Measurements from ENCODE around the gene REV1. TPM values are rescaled to one million over a fixed set of nuclear protein-coding genes. Genes with fewer than 3 reads are reported as not detected.

The REV1 gene
- total and polyA plus RNA-seq, 2 of the 4 experiments (the other 2 are of a cell fraction): 13.4 to 30.1 TPM

- intact Hi-C loops (cut with micrococcal nuclease) (no loop called here), dilution Hi-C loops (cut with HindIII; ENCODE audit: low sequenced_read_pairs, unreplicated experiment) (no loop called here), in situ Hi-C loops (cut with MboI; ENCODE audit: low sequenced_read_pairs) (no loop called here)
- no peak overlapping the region for H2BK15ac ChIP-seq (ENCODE audit: low read depth, low read length)
- 0 out of 2 replicates have a peak, but pooled peaks cover 3% of the 10 kb centered on the region for H3K9me1 ChIP-seq (ENCODE audit: insufficient read depth, low read length)
- H3K4ac ChIP-seq (ENCODE audit: low read depth, low read length): no peak overlapping the region
- H3K36me3 ChIP-seq (ENCODE audit: control insufficient read depth, insufficient read depth, low read length): peaks cover 33% of the 10 kb centered on the region
- H4K8ac ChIP-seq (ENCODE audit: low read depth in 2 of 2, low read length in 2 of 2): no peak overlapping the region
- 100% methylated on average over 1 of the region's 7 CpGs; no CpG with 5 or more reads in 1 of the 2 experiments for WGBS, 2 experiments (ENCODE audit: extremely low coverage in 2 of 2, insufficient read length in 1 of 2)
- TF ChIP-seq RCOR1 (IDR thresholded peaks at IDR 0.05; ENCODE audit: insufficient replicate concordance, low read length) (no peak), SMC3 (IDR thresholded peaks at IDR 0.05; ENCODE audit: low read depth, low read length) (no peak), RAD21 (IDR thresholded peaks at IDR 0.05; ENCODE audit: low read length) (no peak), MXI1 (IDR thresholded peaks at IDR 0.05; ENCODE audit: borderline replicate concordance, low read depth, low read length) (no peak), BHLHE40 (IDR thresholded peaks at IDR 0.05; ENCODE audit: low read depth, low read length) (no peak), POLR2A (IDR thresholded peaks at IDR 0.05; ENCODE audit: low read depth, low read length) (no peak), MAFK (IDR thresholded peaks at IDR 0.05; ENCODE audit: low read depth, low read length) (no peak), MAZ (IDR thresholded peaks at IDR 0.05; ENCODE audit: borderline replicate concordance, low read depth, low read length) (no peak), CEBPB (IDR thresholded peaks at IDR 0.05; ENCODE audit: low read depth, low read length) (no peak), CHD1 (IDR thresholded peaks at IDR 0.05; ENCODE audit: low read depth, low read length) (no peak), FOS (IDR thresholded peaks at IDR 0.05; ENCODE audit: low read depth, low read length) (no peak), ELK1 (IDR thresholded peaks at IDR 0.05; ENCODE audit: borderline replicate concordance, low read depth, low read length) (no peak)
- TF ChIP-seq, protein P1, sequence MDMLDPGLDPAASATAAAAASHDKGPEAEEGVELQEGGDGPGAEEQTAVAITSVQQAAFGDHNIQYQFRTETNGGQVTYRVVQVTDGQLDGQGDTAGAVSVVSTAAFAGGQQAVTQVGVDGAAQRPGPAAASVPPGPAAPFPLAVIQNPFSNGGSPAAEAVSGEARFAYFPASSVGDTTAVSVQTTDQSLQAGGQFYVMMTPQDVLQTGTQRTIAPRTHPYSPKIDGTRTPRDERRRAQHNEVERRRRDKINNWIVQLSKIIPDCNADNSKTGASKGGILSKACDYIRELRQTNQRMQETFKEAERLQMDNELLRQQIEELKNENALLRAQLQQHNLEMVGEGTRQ (IDR thresholded peaks at IDR 0.05; ENCODE audit: low read depth, low read length): no peak
- peaks cover 0 to 6% of the 10 kb centered on the region in 2 experiments; a peak in 1 of 4 replicates for H3K79me1 ChIP-seq (ENCODE audit: low read depth in 1 of 2, low read length in 2 of 2)
- no peak overlapping the region for H2AFZ ChIP-seq (replicated peaks; ENCODE audit: low read length, poor library complexity)
- H2AK9ac ChIP-seq (replicated peaks; ENCODE audit: low read depth, low read length, poor library complexity): no peak overlapping the region
- no peak overlapping the region for H3K9ac ChIP-seq (ENCODE audit: low read depth, low read length)
- no peak overlapping the region for H3K4me2 ChIP-seq (ENCODE audit: low read depth, low read length)
- H3K4me3 ChIP-seq (ENCODE audit: insufficient read depth, low read depth, low read length): no peak overlapping the region
- DNase-seq (no peak), ATAC-seq (ENCODE audit: low read depth) (no peak)
- H3K4me1 ChIP-seq (ENCODE audit: control insufficient read depth, insufficient read depth, low read length): no peaks in the 10 kb centered on the region
- H2BK120ac ChIP-seq (ENCODE audit: low read depth, low read length): no peak overlapping the region
- no peaks in the 10 kb centered on the region for H3K27me3 ChIP-seq (ENCODE audit: control insufficient read depth, insufficient read depth, low read length)
- no peak overlapping the region for H4K5ac ChIP-seq (ENCODE audit: low read depth, low read length)
- H3K18ac ChIP-seq (ENCODE audit: low read depth, low read length): no peak overlapping the region
- H4K20me1 ChIP-seq (ENCODE audit: insufficient read depth, low read length): no peaks in the 10 kb centered on the region
- no peak overlapping the region for H2BK20ac ChIP-seq (ENCODE audit: low read depth, low read length)
- ChIA-PET POLR2A (ENCODE audit: unreplicated experiment) (no interaction called here), CTCF (interaction anchor here (1.2 kb wide), 1 partner anchor 11 kb away, joined by 3 read pairs; no protein-coding TSS in a partner anchor)
- no peak overlapping the region for H2BK5ac ChIP-seq (ENCODE audit: low read depth, low read length, poor library complexity, severe bottlenecking)
- H3K27ac ChIP-seq (ENCODE audit: insufficient read depth, low read length): no peak overlapping the region
- H4K91ac ChIP-seq (ENCODE audit: insufficient read depth, low read depth, low read length): no peak overlapping the region
- H2AK5ac ChIP-seq (ENCODE audit: low read depth, low read length): no peak overlapping the region
- BruUV-seq (replicated peaks): no TSS peak
- H3K56ac ChIP-seq (ENCODE audit: extremely low read depth, insufficient read depth, low read length): no peak overlapping the region
- H3K14ac ChIP-seq (replicated peaks; ENCODE audit: low read depth, low read length): no peak overlapping the region
- no peak overlapping the region for H3K23ac ChIP-seq (ENCODE audit: low read depth, low read length)
- H3K9me3 ChIP-seq (ENCODE audit: control insufficient read depth, insufficient read depth, low read length): peaks cover 2% of the 10 kb centered on the region; the same call in 1 of the 2 replicates
Measured at GRCh38 chr2:99376254-99376864, 113.5 kb downstream of the REV1 start.
